SK-N-MC (cell line): ENCODE results near the gene LST1.

Source experiments
- EZH2 ChIP-seq: fragments of 200-600 bp; sonication (generic); IDR thresholded peaks from one replicate; pipeline ENCODE4 v1.6.1; 2017; ENCODE audit warnings: antibody characterized with exemption
- FOXP2 ChIP-seq: optimal IDR thresholded peaks from 2 replicates; pipeline ENCODE3; 2011; ENCODE audit warnings: mild to moderate bottlenecking, moderate library complexity; ENCODE audit not compliant: insufficient read depth; ENCODE audit errors: extremely low read length, control extremely low read depth

GRCh38 chr6:31576897-31577578, 9.0 kb upstream of the LST1 start:
- TF ChIP-seq EZH2 = no peak
- no peak for TF ChIP-seq FOXP2
